AG04450 (cell line): ENCODE data around the gene MS4A15. TPM values are rescaled to one million over a fixed set of nuclear protein-coding genes. Genes with fewer than 3 reads are reported as not detected.
"Not testable (repeated sequence)": the region's sequence is repeated elsewhere in the genome, so short reads cannot be mapped to it uniquely, and the experiment has no call there.

Source experiments
- CTCF ChIA-PET: fragments of 300-600, 350-600 bp; formaldehyde crosslinking; extraction: SDS; loops from one replicate; lab custom pipeline; 2022; ENCODE audit warnings: antibody characterized with exemption, inconsistent platforms; lab: Charles Lee
- POLR2A ChIA-PET: fragments of 350-600 bp; formaldehyde crosslinking; extraction: SDS; loops from one replicate; lab custom pipeline; 2021; ENCODE audit warnings: antibody characterized with exemption, inconsistent platforms; lab: Yijun Ruan, JAX
- DNase-seq: peaks from one replicate; pipeline ENCODE4 v3.0.0-alpha.2; 2011; ENCODE audit warnings: low read depth, low spot score
- H3K27ac ChIP-seq: one replicate; pipeline ENCODE4 v1.5.1; 2012; ENCODE audit warnings: low read depth, low read length, control low read depth
- H3K27me3 ChIP-seq: one replicate; pipeline ENCODE4 v1.6.0; 2012; ENCODE audit warnings: low read length; ENCODE audit not compliant: control insufficient read depth, insufficient read depth
- H3K4me3 ChIP-seq: 2 replicates; pipeline ENCODE4 v1.5.1; 2011; ENCODE audit warnings: mild to moderate bottlenecking, low read depth, low read length, control low read depth
- H3K9me3 ChIP-seq: 2 replicates; pipeline ENCODE4 v1.5.1; 2012; ENCODE audit warnings: low read length; ENCODE audit not compliant: control insufficient read depth, insufficient read depth
- polyA plus RNA-seq: library from polyadenylated mRNA; depleted of rRNA; stranded (reverse); fragments of >200 nt; gene quantifications from 2 replicates; pipeline ENCODE4 v1.2.3, GENCODE V29; 2011
- TF ChIP-seq, protein P1 (sequence below): IDR thresholded peaks from 2 replicates; pipeline ENCODE4 v1.5.1; 2011; ENCODE audit warnings: low read depth, low read length, control low read depth, inconsistent platforms

The MS4A15 gene
- polyA plus RNA-seq, 1 experiment, result not detected

DNA sequence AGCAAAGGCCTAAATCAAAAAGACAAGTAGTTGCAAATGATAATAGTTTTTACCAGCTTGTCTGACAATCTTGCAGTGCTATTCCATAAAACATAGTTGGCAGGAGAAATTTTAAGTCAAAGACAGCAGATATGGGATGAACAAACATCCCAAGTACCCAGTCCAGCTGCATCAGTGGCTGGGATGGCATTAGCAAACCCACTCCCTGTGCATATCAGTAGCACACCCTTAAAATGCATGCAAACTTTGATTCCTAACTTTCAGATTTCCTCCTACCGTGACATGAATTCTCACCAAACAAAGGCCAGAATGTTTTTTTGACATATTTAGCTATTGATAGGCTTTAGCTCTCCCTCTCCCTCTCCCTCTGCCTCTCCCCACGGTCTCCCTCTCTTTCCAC is 57.4 kb downstream of the MS4A15 start:
- ChIA-PET CTCF (interaction anchor here (0.7 kb wide), 1 partner anchor 35 kb away, joined by 4 read pairs; no protein-coding TSS in a partner anchor), POLR2A (no interaction called here)
- DNase-seq, result no peak
- peaks cover 6% of the 10 kb centered on the region; the same call in 1 of the 2 replicates for H3K9me3 ChIP-seq
- H3K27me3 ChIP-seq, result peaks cover 4% of the 10 kb centered on the region
- no peak overlapping the region for H3K27ac ChIP-seq
- no peak overlapping the region for H3K4me3 ChIP-seq
- TF ChIP-seq, protein P1, sequence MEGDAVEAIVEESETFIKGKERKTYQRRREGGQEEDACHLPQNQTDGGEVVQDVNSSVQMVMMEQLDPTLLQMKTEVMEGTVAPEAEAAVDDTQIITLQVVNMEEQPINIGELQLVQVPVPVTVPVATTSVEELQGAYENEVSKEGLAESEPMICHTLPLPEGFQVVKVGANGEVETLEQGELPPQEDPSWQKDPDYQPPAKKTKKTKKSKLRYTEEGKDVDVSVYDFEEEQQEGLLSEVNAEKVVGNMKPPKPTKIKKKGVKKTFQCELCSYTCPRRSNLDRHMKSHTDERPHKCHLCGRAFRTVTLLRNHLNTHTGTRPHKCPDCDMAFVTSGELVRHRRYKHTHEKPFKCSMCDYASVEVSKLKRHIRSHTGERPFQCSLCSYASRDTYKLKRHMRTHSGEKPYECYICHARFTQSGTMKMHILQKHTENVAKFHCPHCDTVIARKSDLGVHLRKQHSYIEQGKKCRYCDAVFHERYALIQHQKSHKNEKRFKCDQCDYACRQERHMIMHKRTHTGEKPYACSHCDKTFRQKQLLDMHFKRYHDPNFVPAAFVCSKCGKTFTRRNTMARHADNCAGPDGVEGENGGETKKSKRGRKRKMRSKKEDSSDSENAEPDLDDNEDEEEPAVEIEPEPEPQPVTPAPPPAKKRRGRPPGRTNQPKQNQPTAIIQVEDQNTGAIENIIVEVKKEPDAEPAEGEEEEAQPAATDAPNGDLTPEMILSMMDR, result no peak

DNA sequence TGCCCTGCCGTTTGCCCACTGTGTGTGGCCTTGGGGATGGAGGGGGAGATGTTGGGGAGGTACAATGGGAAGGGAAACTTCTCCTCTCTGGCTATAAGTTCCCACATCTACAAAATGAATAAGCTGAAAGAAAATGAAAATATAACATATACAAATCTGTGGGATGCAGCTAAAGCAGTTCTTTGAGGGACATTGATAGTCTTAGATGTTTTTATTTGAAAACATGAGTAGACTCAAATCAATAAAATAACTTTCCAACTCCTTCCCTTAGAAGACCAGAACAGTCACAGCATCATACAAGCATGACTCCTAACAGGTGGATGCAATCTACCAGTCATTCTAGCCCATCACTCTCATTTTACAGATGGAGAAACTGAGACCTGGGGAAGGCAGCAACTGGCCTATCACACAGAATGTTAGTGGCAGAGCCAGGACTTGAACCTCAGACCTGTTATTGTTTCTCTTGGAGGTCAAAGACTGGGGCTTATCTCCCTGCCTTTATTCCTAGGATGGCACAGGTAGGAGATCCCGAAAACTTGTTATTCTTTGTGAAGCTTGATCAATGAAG is 60.0 kb downstream of the MS4A15 start:
- Histone ChIP-seq H3K4me3 (no peak overlapping the region), H3K27me3 (peaks cover 15% of the 10 kb centered on the region), H3K27ac (no peak overlapping the region), H3K9me3 (peaks cover 6% of the 10 kb centered on the region; the same call in 1 of the 2 replicates)
- POLR2A ChIA-PET, result no interaction called here
- DNase-seq, result no peak
- CTCF ChIA-PET, result interaction anchor here (0.7 kb wide), 1 partner anchor 38 kb away, joined by 3 read pairs; no protein-coding TSS in a partner anchor
- TF ChIP-seq, protein P1, result no peak

DNA sequence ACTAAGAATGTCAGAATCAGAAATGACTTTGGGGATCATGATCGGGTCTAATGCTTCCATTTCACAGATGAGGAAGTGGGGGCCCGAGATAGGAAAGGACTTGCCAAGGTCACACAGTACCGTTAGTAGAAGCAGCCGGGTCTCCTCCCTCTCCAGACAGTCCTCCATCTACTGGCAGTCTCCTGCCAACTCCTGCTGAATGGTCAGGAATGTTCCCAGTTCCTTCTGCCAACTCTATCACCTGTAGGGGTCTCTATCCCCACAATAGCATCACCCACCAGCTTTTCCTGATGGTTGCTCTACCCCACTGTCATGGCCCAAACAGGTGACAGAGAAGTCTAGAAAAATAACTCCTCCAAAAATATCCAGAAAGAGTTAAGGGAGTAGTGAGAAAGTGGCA is 61.4 kb downstream of the MS4A15 start:
- ChIA-PET CTCF (no interaction called here), POLR2A (no interaction called here)
- no peak overlapping the region for H3K27ac ChIP-seq
- peaks cover 6% of the 10 kb centered on the region; the same call in 1 of the 2 replicates for H3K9me3 ChIP-seq
- DNase-seq, result no peak
- no peak overlapping the region for H3K4me3 ChIP-seq
- peaks cover 19% of the 10 kb centered on the region for H3K27me3 ChIP-seq
- TF ChIP-seq, protein P1, result no peak

DNA sequence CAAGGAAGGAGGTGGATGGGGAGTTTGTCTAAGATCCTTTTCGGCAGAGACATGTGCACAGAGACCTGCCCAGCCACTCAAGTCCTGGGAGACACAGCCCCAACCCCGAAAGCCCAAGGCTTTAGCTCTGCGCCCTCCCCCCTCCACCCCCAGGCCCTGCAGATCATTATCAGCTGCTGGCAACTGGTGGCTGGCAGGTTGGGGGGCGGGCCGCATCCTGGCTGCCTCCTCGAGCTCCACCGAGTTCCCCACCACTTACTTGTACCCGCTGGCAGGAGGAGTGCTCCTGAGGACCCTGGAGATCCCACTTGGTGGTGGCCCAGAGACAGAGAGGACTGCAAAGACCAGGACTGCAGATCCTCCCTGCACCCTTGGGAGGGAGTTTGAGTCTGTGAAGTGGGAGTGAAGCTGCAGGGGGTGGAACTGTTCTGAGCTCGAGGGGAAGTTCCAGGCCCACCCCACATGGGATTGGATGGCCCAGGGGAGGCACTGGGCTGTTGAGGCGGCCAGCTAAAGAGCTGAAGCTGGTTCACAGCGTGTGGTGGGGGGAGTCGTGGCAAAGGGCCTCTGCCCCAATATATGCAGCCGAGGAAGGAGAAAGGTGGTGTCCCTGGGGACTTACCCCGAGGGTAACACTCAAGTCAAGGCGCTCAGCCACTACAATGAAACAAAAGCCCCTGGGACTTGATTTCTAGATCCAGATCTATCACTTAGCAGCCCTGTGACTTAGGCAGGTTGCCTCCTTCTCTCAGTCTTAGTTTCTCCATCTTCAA is 65.3 kb downstream of the MS4A15 start:
- TF ChIP-seq, protein P1, result no peak
- POLR2A ChIA-PET, result no interaction called here
- H3K4me3 ChIP-seq, result no peak overlapping the region
- CTCF ChIA-PET, result interaction anchor here (0.6 to 3.4 kb wide), 2 partner anchors 66 to 288 kb away, joined by 5 to 13 read pairs; no protein-coding TSS in a partner anchor
- peaks cover 19% of the 10 kb centered on the region for H3K27me3 ChIP-seq
- no peak for DNase-seq
- H3K9me3 ChIP-seq, result peaks cover under 1% of the 10 kb centered on the region; the same call in 1 of the 2 replicates
- H3K27ac ChIP-seq, result no peak overlapping the region

DNA sequence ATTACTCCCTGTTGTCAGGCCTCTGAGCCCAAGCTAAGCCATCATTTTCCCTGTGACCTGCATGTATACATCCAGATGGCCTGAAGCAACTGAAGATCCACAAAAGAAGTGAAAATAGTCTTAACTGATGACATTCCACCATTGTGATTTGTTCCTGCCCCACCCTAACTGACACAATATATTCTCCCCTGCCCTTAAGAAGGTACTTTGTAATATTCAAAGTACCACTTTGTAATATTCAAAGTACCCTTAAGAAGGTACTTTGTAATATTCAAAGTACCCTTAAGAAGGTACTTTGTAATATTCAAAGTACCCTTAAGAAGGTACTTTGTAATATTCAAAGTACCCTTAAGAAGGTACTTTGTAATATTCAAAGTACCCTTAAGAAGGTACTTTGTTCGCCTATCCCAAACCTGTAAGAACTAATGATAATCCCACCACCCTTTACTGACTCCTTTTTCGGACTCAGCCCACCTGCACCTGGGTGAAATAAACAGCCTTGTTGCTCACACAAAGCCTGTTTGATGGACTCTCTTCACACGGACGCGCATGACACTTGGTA is 67.2 kb downstream of the MS4A15 start:
- H3K4me3 ChIP-seq, H3K9me3 ChIP-seq, POLR2A ChIA-PET, H3K27ac ChIP-seq, DNase-seq: not testable (repeated sequence)
- CTCF ChIA-PET, result interaction anchor here (1.4 to 17.5 kb wide), 2 partner anchors 65 to 76 kb away, joined by 4 to 317 read pairs; no protein-coding TSS in a partner anchor
- peaks cover 29% of the 10 kb centered on the region for H3K27me3 ChIP-seq
